ENCODE data around the gene MIGA2. TPM values are rescaled to one million over a fixed set of nuclear protein-coding genes. Genes with fewer than 3 reads are reported as not detected.

The MIGA2 gene
- total and polyA plus RNA-seq, 7 donors, result 8.4 to 18.1 (median 13.7) TPM

GRCh38 chr9:129007766-129008468 is 28.5 kb upstream of the MIGA2 start:
- no peak for TF ChIP-seq CTCF (IDR thresholded peaks at IDR 0.05)
- H3K36me3 ChIP-seq (ENCODE audit: insufficient read depth in 1 of 2, low read depth in 1 of 2), result peaks cover 3 to 90% of the 10 kb centered on the region in 2 donors
- peak overlapping the region; percentile 71 for H3K27ac ChIP-seq
- WGBS, 3 donors, result 76 to 77% (median 77%) methylated on average over 18 of the region's 18 CpGs
- H3K4me3 ChIP-seq, result no peak overlapping the region
- DNase-seq (peak in 1 of 2 donors; percentile 42), ATAC-seq (no peak)
- H3K4me1 ChIP-seq, result peaks cover 15% of the 10 kb centered on the region
- no peaks in the 10 kb centered on the region for H3K9me3 ChIP-seq
- no peaks in the 10 kb centered on the region for H3K27me3 ChIP-seq (ENCODE audit: insufficient read depth in 3 of 3, low read length in 2 of 3)
- intact Hi-C loops (cut with DNase I), result no loop called here

GRCh38 chr9:129008469-129008965 is 27.9 kb upstream of the MIGA2 start:
- no peak overlapping the region for H3K27ac ChIP-seq
- ATAC-seq (peak in 2 of 4 donors; percentile 10 to 13), DNase-seq (peak in 1 of 2 donors; percentile 47)
- intact Hi-C loops (cut with DNase I), result no loop called here
- peaks cover 3 to 90% of the 10 kb centered on the region in 2 donors for H3K36me3 ChIP-seq (ENCODE audit: insufficient read depth in 1 of 2, low read depth in 1 of 2)
- no peaks in the 10 kb centered on the region for H3K9me3 ChIP-seq
- no peaks in the 10 kb centered on the region for H3K27me3 ChIP-seq (ENCODE audit: insufficient read depth in 3 of 3, low read length in 2 of 3)
- H3K4me1 ChIP-seq, result peaks cover 15% of the 10 kb centered on the region
- no peak overlapping the region for H3K4me3 ChIP-seq
- 51 to 73% (median 65%) methylated on average over 6 of the region's 6 CpGs for WGBS, 3 donors
- TF ChIP-seq CTCF (IDR thresholded peaks at IDR 0.05), result no peak

GRCh38 chr9:129008986-129009583 is 27.3 kb upstream of the MIGA2 start:
- 82 to 85% (median 84%) methylated on average over 12 to 13 of the region's 13 CpGs for WGBS, 3 donors
- DNase-seq (peak in 1 of 2 donors; percentile 50), ATAC-seq (no peak)
- intact Hi-C loops (cut with DNase I), result no loop called here
- Histone ChIP-seq H3K27ac (no peak overlapping the region), H3K36me3 (ENCODE audit: insufficient read depth in 1 of 2, low read depth in 1 of 2) (peaks cover 3 to 90% of the 10 kb centered on the region in 2 donors), H3K27me3 (ENCODE audit: insufficient read depth in 3 of 3, low read length in 2 of 3) (no peaks in the 10 kb centered on the region), H3K9me3 (no peaks in the 10 kb centered on the region), H3K4me3 (no peak overlapping the region), H3K4me1 (peaks cover 15% of the 10 kb centered on the region)
- TF ChIP-seq CTCF (IDR thresholded peaks at IDR 0.05), result no peak

GRCh38 chr9:129009584-129010141 is 26.8 kb upstream of the MIGA2 start:
- peaks cover 3 to 91% of the 10 kb centered on the region in 2 donors for H3K36me3 ChIP-seq (ENCODE audit: insufficient read depth in 1 of 2, low read depth in 1 of 2)
- peak in 1 of 2 donors; percentile 49 for DNase-seq

More at GRCh38 chr9:129009584-129010141, 26.8 kb upstream of the MIGA2 start:
- WGBS, 3 donors, result 93 to 95% (median 95%) methylated on average over 17 of the region's 17 CpGs
- intact Hi-C loops (cut with DNase I), result no loop called here
- TF ChIP-seq CTCF (IDR thresholded peaks at IDR 0.05), result no peak
- no peak for ATAC-seq
- Histone ChIP-seq H3K4me3 (no peak overlapping the region), H3K9me3 (no peaks in the 10 kb centered on the region), H3K27me3 (ENCODE audit: insufficient read depth in 3 of 3, low read length in 2 of 3) (no peaks in the 10 kb centered on the region), H3K4me1 (peaks cover 15% of the 10 kb centered on the region), H3K27ac (no peak overlapping the region)
